NCI-H460 (cell line): ENCODE measurements around the gene MTUS2. TPM values are rescaled to one million over a fixed set of nuclear protein-coding genes. Genes with fewer than 3 reads are reported as not detected.

Experiments
- DNase-seq: peaks from one replicate; pipeline ENCODE4 v3.0.0-alpha.2; 2016; ENCODE audit warnings: low read depth; ENCODE audit errors: extremely low read depth
- total RNA-seq: library from RNA; depleted of rRNA; stranded (reverse); fragments of >200 nt; shearing (Covaris generic); gene quantifications from 2 replicates; pipeline ENCODE4 v1.2.3, GENCODE V29; 2014

MTUS2 gene
- total RNA-seq, 1 experiment from 2014 or later, result not detected

- DNase-seq, result no peak
Measured at GRCh38 chr13:28856287-28856686, 36.1 kb downstream of the MTUS2 start.

- DNase-seq, result no peak
Measured at GRCh38 chr13:28859069-28859468, 38.9 kb downstream of the MTUS2 start.

- no peak for DNase-seq
Measured at GRCh38 chr13:28859717-28860116, 39.6 kb downstream of the MTUS2 start.

GRCh38 chr13:28864544-28864943 is 44.4 kb downstream of the MTUS2 start:
- no peak for DNase-seq

- no peak for DNase-seq
Measured at GRCh38 chr13:28865149-28865744, 45.1 kb downstream of the MTUS2 start.

- DNase-seq, result no peak
Measured at GRCh38 chr13:28865951-28866350, 45.8 kb downstream of the MTUS2 start.

- no peak for DNase-seq
Measured at GRCh38 chr13:28866932-28867331, 46.8 kb downstream of the MTUS2 start.

GRCh38 chr13:28867564-28867963 is 47.4 kb downstream of the MTUS2 start:
- DNase-seq, result no peak

GRCh38 chr13:28872427-28873176 is 52.5 kb downstream of the MTUS2 start:
- DNase-seq, result no peak

- DNase-seq, result no peak
Measured at GRCh38 chr13:28875846-28876615, 55.9 kb downstream of the MTUS2 start.

GRCh38 chr13:28877408-28877807 is 57.3 kb downstream of the MTUS2 start:
- DNase-seq, result no peak

GRCh38 chr13:28885181-28885580 is 65.0 kb downstream of the MTUS2 start:
- DNase-seq, result no peak

GRCh38 chr13:28889086-28889732 is 69.1 kb downstream of the MTUS2 start:
- no peak for DNase-seq

GRCh38 chr13:28890712-28891111 is 70.6 kb downstream of the MTUS2 start:
- DNase-seq, result no peak

- no peak for DNase-seq
Measured at GRCh38 chr13:28918030-28918429, 97.9 kb downstream of the MTUS2 start.

- no peak for DNase-seq
Measured at GRCh38 chr13:28922341-28922740, 102.2 kb downstream of the MTUS2 start.

GRCh38 chr13:28935104-28935503 is 115.0 kb downstream of the MTUS2 start:
- no peak for DNase-seq

GRCh38 chr13:28942906-28943305 is 122.8 kb downstream of the MTUS2 start:
- DNase-seq, result no peak

GRCh38 chr13:28953714-28954418 is 133.7 kb downstream of the MTUS2 start:
- no peak for DNase-seq

GRCh38 chr13:28954419-28954725 is 134.2 kb downstream of the MTUS2 start:
- no peak for DNase-seq

- no peak for DNase-seq
Measured at GRCh38 chr13:28954810-28955209, 134.7 kb downstream of the MTUS2 start.
